C4-2B (cell line): Measurements from ENCODE around the gene HCN1.

Source experiments
- ZFX ChIP-seq: fragments of 450-650 bp; IDR thresholded peaks from 2 replicates; pipeline ENCODE4 v1.6.1; 2017
- TF ChIP-seq, protein P1 (sequence below): fragments of 450-650 bp; conservative IDR thresholded peaks from 2 replicates; pipeline ENCODE4 v1.5.1; 2017; ENCODE audit warnings: mild to moderate bottlenecking

GRCh38 chr5:45252978-45253377, 443.2 kb downstream of the HCN1 start:
- TF ChIP-seq, protein P1, sequence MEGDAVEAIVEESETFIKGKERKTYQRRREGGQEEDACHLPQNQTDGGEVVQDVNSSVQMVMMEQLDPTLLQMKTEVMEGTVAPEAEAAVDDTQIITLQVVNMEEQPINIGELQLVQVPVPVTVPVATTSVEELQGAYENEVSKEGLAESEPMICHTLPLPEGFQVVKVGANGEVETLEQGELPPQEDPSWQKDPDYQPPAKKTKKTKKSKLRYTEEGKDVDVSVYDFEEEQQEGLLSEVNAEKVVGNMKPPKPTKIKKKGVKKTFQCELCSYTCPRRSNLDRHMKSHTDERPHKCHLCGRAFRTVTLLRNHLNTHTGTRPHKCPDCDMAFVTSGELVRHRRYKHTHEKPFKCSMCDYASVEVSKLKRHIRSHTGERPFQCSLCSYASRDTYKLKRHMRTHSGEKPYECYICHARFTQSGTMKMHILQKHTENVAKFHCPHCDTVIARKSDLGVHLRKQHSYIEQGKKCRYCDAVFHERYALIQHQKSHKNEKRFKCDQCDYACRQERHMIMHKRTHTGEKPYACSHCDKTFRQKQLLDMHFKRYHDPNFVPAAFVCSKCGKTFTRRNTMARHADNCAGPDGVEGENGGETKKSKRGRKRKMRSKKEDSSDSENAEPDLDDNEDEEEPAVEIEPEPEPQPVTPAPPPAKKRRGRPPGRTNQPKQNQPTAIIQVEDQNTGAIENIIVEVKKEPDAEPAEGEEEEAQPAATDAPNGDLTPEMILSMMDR: no peak
- TF ChIP-seq ZFX: no peak
